A549 (cell line): ENCODE data around the gene GLCE.

Experiments used
- CTCF ChIP-seq: fragments of >200 bp; sonication (Bioruptor Twin); formaldehyde crosslinking; IDR thresholded peaks from 3 replicates; pipeline ENCODE4 v1.5.1; 2016
- EP300 ChIP-seq, 2 experiments: fragments of >200 bp; sonication (Bioruptor Twin); formaldehyde crosslinking; IDR thresholded peaks; 2 replicates in 1 of 2; 3 replicates in 1 of 2; pipeline ENCODE4 v1.6.1; 2016 to 2017
- HOXA7 ChIP-seq: fragments of 250-450 bp; sonication (Bioruptor Pico); IDR thresholded peaks from 2 replicates; pipeline ENCODE4 v1.5.0; 2020; ENCODE audit warnings: mild to moderate bottlenecking, moderate library complexity
- MAZ ChIP-seq: fragments of 150-350 bp; IDR thresholded peaks from 2 replicates; pipeline ENCODE4 v1.6.1; 2014; ENCODE audit warnings: antibody characterized with exemption, low read depth, low read length, borderline replicate concordance
- MYC ChIP-seq: IDR thresholded peaks from 2 replicates; pipeline ENCODE4 v1.6.1; 2012; ENCODE audit warnings: mild to moderate bottlenecking, inconsistent platforms, low read length, improper control_type of control experiment, borderline replicate concordance
- PBX3 ChIP-seq: IDR thresholded peaks from 2 replicates; pipeline ENCODE4 v1.6.1; 2012
- POLR2A ChIP-seq: IDR thresholded peaks from 2 replicates; pipeline ENCODE4 v1.6.1; 2012; ENCODE audit warnings: mild to moderate bottlenecking, low read length
- REST ChIP-seq: fragments of 200-600 bp; sonication (generic); IDR thresholded peaks from 2 replicates; pipeline ENCODE4 v1.6.1; 2016; ENCODE audit warnings: antibody characterized with exemption, mild to moderate bottlenecking, moderate library complexity
- RFX5 ChIP-seq: fragments of 450-650 bp; IDR thresholded peaks from 2 replicates; pipeline ENCODE4 v1.7.1; 2014; ENCODE audit warnings: antibody characterized with exemption, mild to moderate bottlenecking, moderate library complexity
- RNF2 ChIP-seq: fragments of 200-600 bp; sonication (generic); IDR thresholded peaks from 2 replicates; pipeline ENCODE4 v1.6.1; 2016; ENCODE audit warnings: low read depth, mild to moderate bottlenecking, antibody characterized with exemption, moderate library complexity, borderline replicate concordance

- TF ChIP-seq EP300 (IDR thresholded peaks at IDR 0.05) (no peak), CTCF (no peak), MAZ (no peak), MYC (no peak), PBX3 (no peak), POLR2A (no peak), RNF2 (no peak), REST (no peak), RFX5 (no peak), HOXA7 (CRISPR knock-in tag) (no peak)
These were observed 74.2 kb downstream of the GLCE start for GRCh38 chr15:69234676-69235075.
